ENCODE data around the gene GPAT3. TPM values are rescaled to one million over a fixed set of nuclear protein-coding genes. Genes with fewer than 3 reads are reported as not detected.

GPAT3 gene
- total RNA-seq, 1 experiment from 2014 or later: 4.4 TPM

DNA sequence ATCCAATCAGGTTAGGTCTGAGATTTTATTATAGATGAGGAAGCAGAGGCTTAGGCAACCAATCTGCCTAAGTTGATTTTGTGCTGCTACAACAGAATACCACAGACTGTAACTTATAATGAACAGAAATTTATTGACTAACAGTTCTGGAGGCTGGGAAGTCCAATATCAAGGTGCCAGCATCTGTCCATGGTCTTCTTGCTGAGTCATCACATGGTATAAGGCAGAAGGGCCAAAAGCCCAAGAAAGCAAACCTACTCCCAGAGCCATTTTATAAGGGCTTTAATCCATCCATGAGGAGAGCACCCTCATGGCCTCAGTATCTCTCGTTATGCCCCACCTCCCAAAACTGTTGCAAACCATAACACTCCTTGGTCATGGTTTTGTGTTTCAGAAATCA is 55.8 kb downstream of the GPAT3 start:
- H3K27me3 Mint-ChIP-seq (ENCODE audit: unreplicated experiment): no peaks in the 10 kb centered on the region
- TF ChIP-seq, protein P1, sequence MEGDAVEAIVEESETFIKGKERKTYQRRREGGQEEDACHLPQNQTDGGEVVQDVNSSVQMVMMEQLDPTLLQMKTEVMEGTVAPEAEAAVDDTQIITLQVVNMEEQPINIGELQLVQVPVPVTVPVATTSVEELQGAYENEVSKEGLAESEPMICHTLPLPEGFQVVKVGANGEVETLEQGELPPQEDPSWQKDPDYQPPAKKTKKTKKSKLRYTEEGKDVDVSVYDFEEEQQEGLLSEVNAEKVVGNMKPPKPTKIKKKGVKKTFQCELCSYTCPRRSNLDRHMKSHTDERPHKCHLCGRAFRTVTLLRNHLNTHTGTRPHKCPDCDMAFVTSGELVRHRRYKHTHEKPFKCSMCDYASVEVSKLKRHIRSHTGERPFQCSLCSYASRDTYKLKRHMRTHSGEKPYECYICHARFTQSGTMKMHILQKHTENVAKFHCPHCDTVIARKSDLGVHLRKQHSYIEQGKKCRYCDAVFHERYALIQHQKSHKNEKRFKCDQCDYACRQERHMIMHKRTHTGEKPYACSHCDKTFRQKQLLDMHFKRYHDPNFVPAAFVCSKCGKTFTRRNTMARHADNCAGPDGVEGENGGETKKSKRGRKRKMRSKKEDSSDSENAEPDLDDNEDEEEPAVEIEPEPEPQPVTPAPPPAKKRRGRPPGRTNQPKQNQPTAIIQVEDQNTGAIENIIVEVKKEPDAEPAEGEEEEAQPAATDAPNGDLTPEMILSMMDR (IDR thresholded peaks at IDR 0.05; ENCODE audit: unreplicated experiment): no peak
- H3K27ac Mint-ChIP-seq (ENCODE audit: unreplicated experiment): no peak overlapping the region
- no peaks in the 10 kb centered on the region for H3K36me3 Mint-ChIP-seq (ENCODE audit: insufficient read depth, unreplicated experiment)
- CTCF ChIA-PET: no interaction called here
- no peaks in the 10 kb centered on the region for H3K9me3 Mint-ChIP-seq (ENCODE audit: low read depth, unreplicated experiment)
- intact Hi-C loops (cut with micrococcal nuclease; ENCODE audit: unreplicated experiment): no loop called here
- no peak overlapping the region for H3K4me3 Mint-ChIP-seq (ENCODE audit: low read depth, unreplicated experiment)
- no peak for DNase-seq
- H3K4me1 Mint-ChIP-seq (ENCODE audit: low read depth, unreplicated experiment): no peaks in the 10 kb centered on the region
- no TSS peak for BruUV-seq (replicated peaks)

DNA sequence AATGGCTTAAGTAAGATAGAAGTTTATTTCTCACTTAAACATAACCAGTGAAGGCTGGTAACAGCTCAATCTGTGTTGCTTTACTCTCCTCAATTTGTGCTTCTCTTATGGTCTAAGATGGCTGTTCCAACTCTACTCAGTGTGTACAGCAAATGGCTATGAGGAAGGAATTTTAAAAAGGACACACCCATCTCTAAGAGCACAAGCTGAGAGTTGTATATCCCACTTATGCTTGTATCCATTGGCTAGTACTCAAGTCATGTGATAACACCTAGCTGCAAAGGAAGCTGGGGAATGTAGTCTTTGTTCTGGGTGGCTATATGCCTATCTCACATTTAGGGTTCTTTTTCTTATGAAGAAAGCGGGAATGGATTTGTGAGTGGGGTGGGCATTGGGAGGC is 63.3 kb downstream of the GPAT3 start:
- Mint-ChIP-seq H3K4me3 (ENCODE audit: low read depth, unreplicated experiment) (no peak overlapping the region), H3K27ac (ENCODE audit: unreplicated experiment) (no peak overlapping the region), H3K36me3 (ENCODE audit: insufficient read depth, unreplicated experiment) (no peaks in the 10 kb centered on the region), H3K9me3 (ENCODE audit: low read depth, unreplicated experiment) (no peaks in the 10 kb centered on the region), H3K27me3 (ENCODE audit: unreplicated experiment) (no peaks in the 10 kb centered on the region), H3K4me1 (ENCODE audit: low read depth, unreplicated experiment) (no peaks in the 10 kb centered on the region)
- intact Hi-C loops (cut with micrococcal nuclease; ENCODE audit: unreplicated experiment): no loop called here
- CTCF ChIA-PET: interaction anchor here (0.5 kb wide), 1 partner anchor 550 kb away, joined by 8 read pairs; no protein-coding TSS in a partner anchor
- TF ChIP-seq, protein P1 (IDR thresholded peaks at IDR 0.05; ENCODE audit: unreplicated experiment): no peak
- BruUV-seq (replicated peaks): no TSS peak
- DNase-seq: peak; percentile 2

DNA sequence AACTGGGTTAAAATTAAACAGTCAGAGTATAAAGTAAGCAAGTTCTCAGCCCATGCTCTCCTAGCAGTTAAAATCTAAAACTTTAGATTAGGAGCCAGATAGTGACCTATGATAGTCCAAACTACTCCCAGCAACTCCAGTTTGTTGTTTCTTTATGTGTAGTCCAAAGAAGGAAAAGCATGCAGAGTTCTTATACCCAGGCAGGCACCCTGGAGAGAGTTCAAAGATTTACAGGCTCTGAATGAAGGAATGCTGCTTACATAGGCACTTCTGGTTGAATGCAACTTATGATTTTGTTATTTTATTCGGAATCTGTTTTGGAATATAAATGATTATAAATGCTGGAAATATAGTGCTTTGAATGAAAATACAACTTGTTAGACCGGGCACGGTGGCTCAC is 67.2 kb downstream of the GPAT3 start:
- no peak for DNase-seq
- TF ChIP-seq, protein P1 (IDR thresholded peaks at IDR 0.05; ENCODE audit: unreplicated experiment): no peak
- Mint-ChIP-seq H3K9me3 (ENCODE audit: low read depth, unreplicated experiment) (no peaks in the 10 kb centered on the region), H3K4me1 (ENCODE audit: low read depth, unreplicated experiment) (no peaks in the 10 kb centered on the region), H3K4me3 (ENCODE audit: low read depth, unreplicated experiment) (no peak overlapping the region), H3K36me3 (ENCODE audit: insufficient read depth, unreplicated experiment) (no peaks in the 10 kb centered on the region), H3K27ac (ENCODE audit: unreplicated experiment) (no peak overlapping the region), H3K27me3 (ENCODE audit: unreplicated experiment) (no peaks in the 10 kb centered on the region)
- CTCF ChIA-PET: no interaction called here
- no TSS peak for BruUV-seq (replicated peaks)
- intact Hi-C loops (cut with micrococcal nuclease; ENCODE audit: unreplicated experiment): no loop called here

DNA sequence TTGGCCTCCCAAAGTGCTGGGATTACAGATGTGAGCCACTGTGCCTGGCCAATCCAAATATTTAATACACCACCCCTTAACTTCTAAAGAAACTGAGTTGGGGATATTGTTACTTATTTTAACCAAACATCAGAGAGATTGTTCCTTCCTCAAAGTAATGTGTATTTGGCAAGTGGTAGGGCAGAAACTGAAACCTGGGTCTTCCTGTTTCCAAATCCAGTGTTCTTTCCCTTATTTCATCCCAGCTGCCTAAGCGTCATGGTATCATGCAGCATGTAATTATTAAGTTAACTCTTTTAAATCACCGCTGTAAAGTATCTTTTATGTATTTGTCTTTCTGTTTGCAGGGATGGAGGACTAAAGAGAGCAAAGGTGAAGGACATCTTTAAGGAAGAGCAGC is 68.4 kb downstream of the GPAT3 start:
- no peak for DNase-seq
- H3K27ac Mint-ChIP-seq (ENCODE audit: unreplicated experiment): no peak overlapping the region
- no TSS peak for BruUV-seq (replicated peaks)
- H3K27me3 Mint-ChIP-seq (ENCODE audit: unreplicated experiment): no peaks in the 10 kb centered on the region
- no peaks in the 10 kb centered on the region for H3K4me1 Mint-ChIP-seq (ENCODE audit: low read depth, unreplicated experiment)
- CTCF ChIA-PET: no interaction called here
- TF ChIP-seq, protein P1 (IDR thresholded peaks at IDR 0.05; ENCODE audit: unreplicated experiment): no peak
- no peaks in the 10 kb centered on the region for H3K36me3 Mint-ChIP-seq (ENCODE audit: insufficient read depth, unreplicated experiment)
- H3K4me3 Mint-ChIP-seq (ENCODE audit: low read depth, unreplicated experiment): no peak overlapping the region
- intact Hi-C loops (cut with micrococcal nuclease; ENCODE audit: unreplicated experiment): no loop called here
- H3K9me3 Mint-ChIP-seq (ENCODE audit: low read depth, unreplicated experiment): no peaks in the 10 kb centered on the region
